ENCODE data around the gene CDC73. TPM values are rescaled to one million over a fixed set of nuclear protein-coding genes. Genes with fewer than 3 reads are reported as not detected.

CDC73 gene
- total RNA-seq, 1 donor: 29.7 TPM

- H4K20me1 ChIP-seq (ENCODE audit: insufficient read depth, low read length): no peaks in the 10 kb centered on the region
- H3K4me3 ChIP-seq (ENCODE audit: insufficient read depth, low read length): no peak overlapping the region
- no peak for TF ChIP-seq CTCF (IDR thresholded peaks at IDR 0.05; ENCODE audit: extremely low read depth, low read depth, low read length)
- no peaks in the 10 kb centered on the region for H3K27me3 ChIP-seq (ENCODE audit: insufficient read depth, low read length)
- H3K4me2 ChIP-seq (ENCODE audit: insufficient read depth, low read length): no peak overlapping the region
- no peaks in the 10 kb centered on the region for H3K9me3 ChIP-seq (ENCODE audit: low read depth, low read length)
- H2AFZ ChIP-seq (ENCODE audit: low read length): no peak overlapping the region
- H3K79me2 ChIP-seq (ENCODE audit: insufficient read depth, low read length): peaks cover 37% of the 10 kb centered on the region
- no peak overlapping the region for H3K27ac ChIP-seq (ENCODE audit: low read depth, low read length)
- peaks cover 26% of the 10 kb centered on the region for H3K36me3 ChIP-seq (ENCODE audit: insufficient read depth, low read length)
- H3K4me1 ChIP-seq (ENCODE audit: insufficient read depth, low read length): no peaks in the 10 kb centered on the region
- DNase-seq (ENCODE audit: insufficient read length, low spot score, missing footprints): no peak
These were observed 34.4 kb downstream of the CDC73 start for GRCh38 chr1:193156117-193156821.

GRCh38 chr1:193156822-193157142 is 35.0 kb downstream of the CDC73 start:
- peaks cover 34% of the 10 kb centered on the region for H3K79me2 ChIP-seq (ENCODE audit: insufficient read depth, low read length)
- no peak for TF ChIP-seq CTCF (IDR thresholded peaks at IDR 0.05; ENCODE audit: extremely low read depth, low read depth, low read length)
- no peaks in the 10 kb centered on the region for H3K4me1 ChIP-seq (ENCODE audit: insufficient read depth, low read length)
- H4K20me1 ChIP-seq (ENCODE audit: insufficient read depth, low read length): no peaks in the 10 kb centered on the region
- H2AFZ ChIP-seq (ENCODE audit: low read length): no peak overlapping the region
- no peaks in the 10 kb centered on the region for H3K9me3 ChIP-seq (ENCODE audit: low read depth, low read length)
- peaks cover 21% of the 10 kb centered on the region for H3K36me3 ChIP-seq (ENCODE audit: insufficient read depth, low read length)
- DNase-seq (ENCODE audit: insufficient read length, low spot score, missing footprints): no peak
- H3K4me2 ChIP-seq (ENCODE audit: insufficient read depth, low read length): no peak overlapping the region
- no peaks in the 10 kb centered on the region for H3K27me3 ChIP-seq (ENCODE audit: insufficient read depth, low read length)
- H3K4me3 ChIP-seq (ENCODE audit: insufficient read depth, low read length): no peak overlapping the region
- no peak overlapping the region for H3K27ac ChIP-seq (ENCODE audit: low read depth, low read length)

GRCh38 chr1:193157360-193157759 is 35.5 kb downstream of the CDC73 start:
- no peak overlapping the region for H3K4me3 ChIP-seq (ENCODE audit: insufficient read depth, low read length)
- no peaks in the 10 kb centered on the region for H3K9me3 ChIP-seq (ENCODE audit: low read depth, low read length)
- no peaks in the 10 kb centered on the region for H4K20me1 ChIP-seq (ENCODE audit: insufficient read depth, low read length)
- H3K4me2 ChIP-seq (ENCODE audit: insufficient read depth, low read length): no peak overlapping the region
- no peak overlapping the region for H2AFZ ChIP-seq (ENCODE audit: low read length)
- peaks cover 15% of the 10 kb centered on the region for H3K36me3 ChIP-seq (ENCODE audit: insufficient read depth, low read length)
- peaks cover 34% of the 10 kb centered on the region for H3K79me2 ChIP-seq (ENCODE audit: insufficient read depth, low read length)
- DNase-seq (ENCODE audit: insufficient read length, low spot score, missing footprints): no peak
- no peak for TF ChIP-seq CTCF (IDR thresholded peaks at IDR 0.05; ENCODE audit: extremely low read depth, low read depth, low read length)
- no peaks in the 10 kb centered on the region for H3K27me3 ChIP-seq (ENCODE audit: insufficient read depth, low read length)
- no peaks in the 10 kb centered on the region for H3K4me1 ChIP-seq (ENCODE audit: insufficient read depth, low read length)
- no peak overlapping the region for H3K27ac ChIP-seq (ENCODE audit: low read depth, low read length)

GRCh38 chr1:193176113-193176512 is 54.3 kb downstream of the CDC73 start:
- no peak for DNase-seq (ENCODE audit: insufficient read length, low spot score, missing footprints)
- Histone ChIP-seq H3K27me3 (ENCODE audit: insufficient read depth, low read length) (no peaks in the 10 kb centered on the region), H3K9me3 (ENCODE audit: low read depth, low read length) (no peaks in the 10 kb centered on the region), H2AFZ (ENCODE audit: low read length) (no peak overlapping the region), H3K36me3 (ENCODE audit: insufficient read depth, low read length) (peaks cover 4% of the 10 kb centered on the region), H3K4me2 (ENCODE audit: insufficient read depth, low read length) (no peak overlapping the region), H3K79me2 (ENCODE audit: insufficient read depth, low read length) (peaks cover 58% of the 10 kb centered on the region), H3K27ac (ENCODE audit: low read depth, low read length) (no peak overlapping the region), H3K4me3 (ENCODE audit: insufficient read depth, low read length) (no peak overlapping the region), H3K4me1 (ENCODE audit: insufficient read depth, low read length) (peaks cover 3% of the 10 kb centered on the region), H4K20me1 (ENCODE audit: insufficient read depth, low read length) (peaks cover 2% of the 10 kb centered on the region)
- no peak for TF ChIP-seq CTCF (IDR thresholded peaks at IDR 0.05; ENCODE audit: extremely low read depth, low read depth, low read length)
